ENCODE results near the gene TPK1.
"Not testable (repeated sequence)": the region's sequence is repeated elsewhere in the genome, so short reads cannot be mapped to it uniquely, and the experiment has no call there.

Gene TPK1

GRCh38 chr7:144584726-144585125 is 251.1 kb downstream of the TPK1 start:
- Histone ChIP-seq H3K27ac (no peak overlapping the region), H3K27me3 (ENCODE audit: insufficient read depth, low read depth, severe bottlenecking) (no peaks in the 10 kb centered on the region), H3K4me3 (ENCODE audit: low read depth, low read length) (no peak overlapping the region), H3K36me3 (no peaks in the 10 kb centered on the region), H3K9me3 (ENCODE audit: severe bottlenecking) (no peaks in the 10 kb centered on the region)
- TF ChIP-seq CTCF (IDR thresholded peaks at IDR 0.05; ENCODE audit: low read depth, low read length), result no peak
- DNase-seq, result no peak

- TF ChIP-seq CTCF (IDR thresholded peaks at IDR 0.05; ENCODE audit: low read depth, low read length), result no peak
- Histone ChIP-seq H3K27me3 (ENCODE audit: insufficient read depth, low read depth, severe bottlenecking) (no peaks in the 10 kb centered on the region), H3K9me3 (ENCODE audit: severe bottlenecking) (no peaks in the 10 kb centered on the region), H3K27ac (no peak overlapping the region), H3K36me3 (no peaks in the 10 kb centered on the region), H3K4me3 (ENCODE audit: low read depth, low read length) (no peak overlapping the region)
- no peak for DNase-seq
These were observed 256.2 kb downstream of the TPK1 start for GRCh38 chr7:144579687-144580086.

GRCh38 chr7:144575456-144575855 is 260.4 kb downstream of the TPK1 start:
- H3K9me3 ChIP-seq (ENCODE audit: severe bottlenecking), result no peaks in the 10 kb centered on the region
- no peak for TF ChIP-seq CTCF (IDR thresholded peaks at IDR 0.05; ENCODE audit: low read depth, low read length)
- no peaks in the 10 kb centered on the region for H3K36me3 ChIP-seq
- no peaks in the 10 kb centered on the region for H3K27me3 ChIP-seq (ENCODE audit: insufficient read depth, low read depth, severe bottlenecking)
- H3K27ac ChIP-seq, result no peak overlapping the region
- no peak for DNase-seq
- no peak overlapping the region for H3K4me3 ChIP-seq (ENCODE audit: low read depth, low read length)

GRCh38 chr7:144574753-144575152 is 261.1 kb downstream of the TPK1 start:
- H3K27me3 ChIP-seq (ENCODE audit: insufficient read depth, low read depth, severe bottlenecking); H3K27ac ChIP-seq; H3K36me3 ChIP-seq; H3K9me3 ChIP-seq (ENCODE audit: severe bottlenecking); DNase-seq; H3K4me3 ChIP-seq (ENCODE audit: low read depth, low read length): not testable (repeated sequence)

GRCh38 chr7:144568233-144568632 is 267.6 kb downstream of the TPK1 start:
- no peak overlapping the region for H3K4me3 ChIP-seq (ENCODE audit: low read depth, low read length)
- H3K27me3 ChIP-seq (ENCODE audit: insufficient read depth, low read depth, severe bottlenecking), result no peaks in the 10 kb centered on the region
- DNase-seq, result no peak
- H3K9me3 ChIP-seq (ENCODE audit: severe bottlenecking), result no peaks in the 10 kb centered on the region
- no peaks in the 10 kb centered on the region for H3K36me3 ChIP-seq
- no peak overlapping the region for H3K27ac ChIP-seq
- no peak for TF ChIP-seq CTCF (IDR thresholded peaks at IDR 0.05; ENCODE audit: low read depth, low read length)

GRCh38 chr7:144565586-144565985 is 270.3 kb downstream of the TPK1 start:
- no peaks in the 10 kb centered on the region for H3K9me3 ChIP-seq (ENCODE audit: severe bottlenecking)
- no peak for TF ChIP-seq CTCF (IDR thresholded peaks at IDR 0.05; ENCODE audit: low read depth, low read length)
- no peak overlapping the region for H3K4me3 ChIP-seq (ENCODE audit: low read depth, low read length)
- no peaks in the 10 kb centered on the region for H3K36me3 ChIP-seq
- H3K27ac ChIP-seq, result no peak overlapping the region
- DNase-seq, result no peak
- no peaks in the 10 kb centered on the region for H3K27me3 ChIP-seq (ENCODE audit: insufficient read depth, low read depth, severe bottlenecking)

Measured in WERI-Rb-1 (cell line).